Measurements from ENCODE around the gene MBL2. TPM values are rescaled to one million over a fixed set of nuclear protein-coding genes. Genes with fewer than 3 reads are reported as not detected.

The MBL2 gene
- total RNA-seq, 2 donors from 2014 or later, result not detected

GRCh38 chr10:52752261-52752660 is 20.3 kb downstream of the MBL2 start:
- H3K9me3 ChIP-seq (ENCODE audit: control insufficient read depth, low read length), result no peaks in the 10 kb centered on the region
- H3K36me3 Mint-ChIP-seq (ENCODE audit: low read depth), result no peaks in the 10 kb centered on the region
- no peak overlapping the region for H3K27ac ChIP-seq (ENCODE audit: low read depth, low read length)
- no peaks in the 10 kb centered on the region for H3K36me3 ChIP-seq (ENCODE audit: control insufficient read depth, insufficient read depth, low read length)
- H3K9me3 Mint-ChIP-seq, result no peaks in the 10 kb centered on the region
- WGBS, 2 experiments (ENCODE audit: insufficient coverage in 1 of 2, insufficient read length in 1 of 2), result 68% methylated on average over 1 of the region's 1 CpG; no CpG with 5 or more reads in 1 of the 2 experiments
- no peaks in the 10 kb centered on the region for H3K4me1 Mint-ChIP-seq
- no peak overlapping the region for H3K4me3 Mint-ChIP-seq
- no peak for DNase-seq
- H3K27me3 Mint-ChIP-seq (ENCODE audit: insufficient read depth), result no peaks in the 10 kb centered on the region
- no peaks in the 10 kb centered on the region for H3K27me3 ChIP-seq (ENCODE audit: control insufficient read depth, insufficient read depth, low read length, poor library complexity, severe bottlenecking)
- TF ChIP-seq CTCF (conservative IDR thresholded peaks at IDR 0.05), result no peak
- H3K4me1 ChIP-seq (ENCODE audit: control insufficient read depth, insufficient read depth, low read length), result no peaks in the 10 kb centered on the region
- no peak overlapping the region for H3K9ac ChIP-seq (ENCODE audit: extremely low read depth, low read length, poor library complexity, severe bottlenecking)
- no peak overlapping the region for H3K4me3 ChIP-seq (ENCODE audit: low read length)
- no peak overlapping the region for H3K27ac Mint-ChIP-seq

GRCh38 chr10:52751337-52751736 is 21.2 kb downstream of the MBL2 start:
- DNase-seq, result no peak
- no peaks in the 10 kb centered on the region for H3K4me1 Mint-ChIP-seq
- Histone ChIP-seq H3K27me3 (ENCODE audit: control insufficient read depth, insufficient read depth, low read length, poor library complexity, severe bottlenecking) (no peaks in the 10 kb centered on the region), H3K9ac (ENCODE audit: extremely low read depth, low read length, poor library complexity, severe bottlenecking) (no peak overlapping the region), H3K4me3 (ENCODE audit: low read length) (no peak overlapping the region), H3K36me3 (ENCODE audit: control insufficient read depth, insufficient read depth, low read length) (no peaks in the 10 kb centered on the region), H3K27ac (ENCODE audit: low read depth, low read length) (no peak overlapping the region), H3K9me3 (ENCODE audit: control insufficient read depth, low read length) (no peaks in the 10 kb centered on the region), H3K4me1 (ENCODE audit: control insufficient read depth, insufficient read depth, low read length) (no peaks in the 10 kb centered on the region)
- H3K36me3 Mint-ChIP-seq (ENCODE audit: low read depth), result no peaks in the 10 kb centered on the region
- 86% methylated on average over 2 of the region's 2 CpGs; no CpG with 5 or more reads in 1 of the 2 experiments for WGBS, 2 experiments (ENCODE audit: insufficient coverage in 1 of 2, insufficient read length in 1 of 2)
- no peak overlapping the region for H3K4me3 Mint-ChIP-seq
- H3K27me3 Mint-ChIP-seq (ENCODE audit: insufficient read depth), result no peaks in the 10 kb centered on the region
- H3K9me3 Mint-ChIP-seq, result no peaks in the 10 kb centered on the region
- TF ChIP-seq CTCF (conservative IDR thresholded peaks at IDR 0.05), result no peak
- H3K27ac Mint-ChIP-seq, result no peak overlapping the region

- Histone ChIP-seq H3K9me3 (ENCODE audit: control insufficient read depth, low read length) (no peaks in the 10 kb centered on the region), H3K36me3 (ENCODE audit: control insufficient read depth, insufficient read depth, low read length) (no peaks in the 10 kb centered on the region), H3K27me3 (ENCODE audit: control insufficient read depth, insufficient read depth, low read length, poor library complexity, severe bottlenecking) (no peaks in the 10 kb centered on the region), H3K4me3 (ENCODE audit: low read length) (no peak overlapping the region), H3K27ac (ENCODE audit: low read depth, low read length) (no peak overlapping the region), H3K4me1 (ENCODE audit: control insufficient read depth, insufficient read depth, low read length) (no peaks in the 10 kb centered on the region), H3K9ac (ENCODE audit: extremely low read depth, low read length, poor library complexity, severe bottlenecking) (no peak overlapping the region)
- TF ChIP-seq CTCF (conservative IDR thresholded peaks at IDR 0.05), result no peak
- 76 to 100% methylated on average over 1 of the region's 1 CpG for WGBS, 2 experiments (ENCODE audit: insufficient coverage in 1 of 2, insufficient read length in 1 of 2)
- Mint-ChIP-seq H3K9me3 (no peaks in the 10 kb centered on the region), H3K4me1 (no peaks in the 10 kb centered on the region), H3K4me3 (no peak overlapping the region), H3K36me3 (ENCODE audit: low read depth) (no peaks in the 10 kb centered on the region), H3K27me3 (ENCODE audit: insufficient read depth) (no peaks in the 10 kb centered on the region), H3K27ac (no peak overlapping the region)
- DNase-seq, result no peak
Measured at GRCh38 chr10:52750629-52751028, 22.0 kb downstream of the MBL2 start.

Measured in endodermal cell (in vitro differentiated cells).